Mucosa of rectum (tissue), 2 donors: ENCODE data around the gene CLDN3.
"Not testable (repeated sequence)": the region's sequence is repeated elsewhere in the genome, so short reads cannot be mapped to it uniquely, and the experiment has no call there.

Experiments used
- H3K27ac ChIP-seq, 2 donors: one replicate each; pipeline ENCODE4 v1.7.0; 2013; ENCODE audit warnings: inconsistent platforms in 2 of 2, low read depth in 2 of 2, low read length in 2 of 2
- H3K27me3 ChIP-seq, 2 donors: one replicate each; pipeline ENCODE4 v1.7.0; 2013; ENCODE audit warnings: low read length in 2 of 2; ENCODE audit not compliant: control insufficient read depth in 2 of 2, insufficient read depth in 2 of 2
- H3K36me3 ChIP-seq, 2 donors: one replicate each; pipeline ENCODE4 v1.7.0; 2013; ENCODE audit warnings: low read length in 2 of 2; ENCODE audit not compliant: control insufficient read depth in 2 of 2, insufficient read depth in 2 of 2
- H3K4me1 ChIP-seq, 2 donors: one replicate each; pipeline ENCODE4 v1.7.0; 2013; ENCODE audit warnings: low read length in 2 of 2, mild to moderate bottlenecking in 1 of 2; ENCODE audit not compliant: control insufficient read depth in 2 of 2, insufficient read depth in 2 of 2
- H3K4me3 ChIP-seq, 2 donors: one replicate each; pipeline ENCODE4 v1.7.0; 2013; ENCODE audit warnings: low read length in 2 of 2
- H3K9ac ChIP-seq, 2 donors: one replicate each; pipeline ENCODE4 v1.7.0; 2013; ENCODE audit warnings: low read length in 2 of 2, low read depth in 1 of 2, mild to moderate bottlenecking in 1 of 2
- H3K9me3 ChIP-seq, 2 donors: one replicate each; pipeline ENCODE4 v1.7.0; 2013; ENCODE audit warnings: low read length in 2 of 2; ENCODE audit not compliant: control insufficient read depth in 2 of 2
- donor health status: healthy.
- donor health status: Normal muscosa, but diverticular disease.

Gene CLDN3

GRCh38 chr7:73799282-73800141 lies 29.4 kb upstream of the CLDN3 start:
- Histone ChIP-seq H3K4me1 (peaks cover 9 to 23% of the 10 kb centered on the region in 2 donors), H3K9ac (no peak overlapping the region), H3K9me3 (no peaks in the 10 kb centered on the region), H3K27me3 (no peaks in the 10 kb centered on the region), H3K27ac (peak overlapping the region; percentile 32 to 44), H3K36me3 (no peaks in the 10 kb centered on the region), H3K4me3 (no peak overlapping the region)

GRCh38 chr7:73797176-73797575 lies 27.1 kb upstream of the CLDN3 start:
- H3K4me3 ChIP-seq, H3K9ac ChIP-seq, H3K9me3 ChIP-seq, H3K27ac ChIP-seq, H3K27me3 ChIP-seq, H3K36me3 ChIP-seq: not testable (repeated sequence)
- peaks cover 24 to 44% of the 10 kb centered on the region in 2 donors for H3K4me1 ChIP-seq

DNA sequence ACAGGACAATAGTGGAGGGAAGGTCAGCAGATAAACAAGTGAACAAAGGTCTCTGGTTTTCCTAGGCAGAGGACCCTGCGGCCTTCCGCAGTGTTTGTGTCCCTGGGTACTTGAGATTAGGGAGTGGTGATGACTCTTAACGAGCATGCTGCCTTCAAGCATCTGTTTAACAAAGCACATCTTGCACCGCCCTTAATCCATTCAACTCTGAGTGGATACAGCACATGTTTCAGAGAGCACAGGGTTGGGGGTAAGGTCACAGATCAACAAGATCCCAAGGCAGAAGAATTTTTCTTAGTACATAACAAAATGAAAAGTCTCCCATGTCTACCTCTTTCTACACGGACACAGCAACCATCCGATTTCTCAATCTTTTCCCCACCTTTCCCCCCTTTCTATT lies 26.6 kb upstream of the CLDN3 start:
- H3K9ac ChIP-seq, H3K27me3 ChIP-seq: not testable (repeated sequence)

GRCh38 chr7:73795188-73795587 lies 25.1 kb upstream of the CLDN3 start:
- H3K36me3 ChIP-seq, H3K9ac ChIP-seq, H3K9me3 ChIP-seq, H3K27me3 ChIP-seq, H3K4me3 ChIP-seq: not testable (repeated sequence)
- Histone ChIP-seq H3K27ac (peak overlapping the region; percentile 92 to 97), H3K4me1 (peaks cover 15 to 39% of the 10 kb centered on the region in 2 donors)

More for the DNA sequence above, 26.6 kb upstream of the CLDN3 start:
- H3K4me1 ChIP-seq = peaks cover 24 to 45% of the 10 kb centered on the region in 2 donors
- not testable (repeated sequence) for H3K36me3 ChIP-seq, H3K4me3 ChIP-seq, H3K27ac ChIP-seq, H3K9me3 ChIP-seq

DNA sequence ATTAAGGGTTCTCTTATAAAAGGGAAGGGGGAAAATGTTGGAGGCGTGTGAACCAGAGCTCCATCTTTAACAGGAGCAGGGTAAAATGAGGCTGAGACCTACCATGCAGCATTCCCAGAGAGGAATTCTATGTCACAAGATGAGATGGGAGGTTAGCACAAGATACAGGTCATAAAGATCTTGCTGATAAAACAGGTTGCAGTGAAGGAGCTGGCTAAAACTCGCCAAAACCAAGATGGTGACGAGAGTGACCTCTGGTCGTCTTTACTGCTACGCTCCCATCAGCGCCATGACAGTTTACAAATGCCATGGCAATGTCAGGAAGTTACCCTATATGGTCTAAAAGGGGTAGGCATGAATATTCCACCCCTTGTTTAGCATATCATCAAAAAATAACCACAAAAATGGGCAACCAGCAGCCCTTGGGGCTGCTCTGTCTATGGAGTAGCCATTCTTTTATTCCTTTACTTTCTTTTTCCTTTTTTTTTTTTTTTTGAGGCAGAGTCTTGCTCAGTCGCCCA lies 21.2 kb upstream of the CLDN3 start:
- not testable (repeated sequence) for H3K36me3 ChIP-seq, H3K4me3 ChIP-seq, H3K9ac ChIP-seq, H3K27me3 ChIP-seq, H3K9me3 ChIP-seq, H3K27ac ChIP-seq
- H3K4me1 ChIP-seq = peaks cover 15 to 39% of the 10 kb centered on the region in 2 donors

DNA sequence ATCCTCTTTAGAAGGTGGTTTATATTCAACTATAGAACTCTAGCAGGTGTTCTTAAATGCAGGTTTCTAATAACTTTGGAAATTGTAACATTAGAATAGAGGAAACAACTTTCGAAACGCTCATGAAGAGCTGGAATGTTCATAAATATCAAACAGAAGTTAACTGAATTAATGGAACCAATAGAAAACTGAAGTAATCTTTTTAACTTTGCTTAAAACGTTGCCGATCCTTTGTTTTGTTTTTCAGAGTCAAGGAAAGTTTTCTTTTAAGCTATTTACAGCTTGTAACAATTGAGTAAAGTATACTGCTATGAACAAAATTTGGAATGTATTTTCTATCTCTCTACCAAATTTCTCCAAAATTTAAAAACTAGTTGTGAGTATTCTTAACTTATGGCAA lies 19.0 kb upstream of the CLDN3 start:
- no peaks in the 10 kb centered on the region for H3K36me3 ChIP-seq
- H3K9me3 ChIP-seq = no peaks in the 10 kb centered on the region
- peaks cover 11 to 34% of the 10 kb centered on the region in 2 donors for H3K4me1 ChIP-seq
- H3K9ac ChIP-seq = no peak overlapping the region
- no peak overlapping the region for H3K4me3 ChIP-seq
- H3K27me3 ChIP-seq = no peaks in the 10 kb centered on the region
- no peak overlapping the region for H3K27ac ChIP-seq

DNA sequence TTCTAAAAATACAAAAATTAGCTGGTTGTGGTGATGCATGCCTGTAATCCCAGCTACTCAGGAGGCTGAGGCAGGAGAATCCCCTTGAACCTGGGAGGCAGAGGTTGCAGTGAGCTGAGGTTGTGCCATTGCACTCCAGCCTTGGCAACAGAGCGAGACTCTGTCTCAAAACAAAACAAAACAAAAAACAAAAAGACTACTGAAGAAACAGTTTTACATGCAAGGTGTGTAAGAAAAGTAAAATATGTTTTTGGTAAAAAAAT lies 17.6 kb upstream of the CLDN3 start:
- not testable (repeated sequence) for H3K9me3 ChIP-seq, H3K4me3 ChIP-seq, H3K27me3 ChIP-seq, H3K36me3 ChIP-seq
- peaks cover 5 to 20% of the 10 kb centered on the region in 2 donors for H3K4me1 ChIP-seq
- peak overlapping the region; percentile 85 to 86 for H3K27ac ChIP-seq
- peak overlapping the region; percentile 24 to 48 for H3K9ac ChIP-seq

- Histone ChIP-seq H3K4me3 (no peak overlapping the region), H3K4me1 (peaks cover 0 to 11% of the 10 kb centered on the region in 2 donors), H3K9ac (no peak overlapping the region), H3K9me3 (no peaks in the 10 kb centered on the region), H3K27ac (no peak overlapping the region), H3K36me3 (no peaks in the 10 kb centered on the region), H3K27me3 (no peaks in the 10 kb centered on the region)
These were observed 16.5 kb upstream of the CLDN3 start for GRCh38 chr7:73786588-73786987.

DNA sequence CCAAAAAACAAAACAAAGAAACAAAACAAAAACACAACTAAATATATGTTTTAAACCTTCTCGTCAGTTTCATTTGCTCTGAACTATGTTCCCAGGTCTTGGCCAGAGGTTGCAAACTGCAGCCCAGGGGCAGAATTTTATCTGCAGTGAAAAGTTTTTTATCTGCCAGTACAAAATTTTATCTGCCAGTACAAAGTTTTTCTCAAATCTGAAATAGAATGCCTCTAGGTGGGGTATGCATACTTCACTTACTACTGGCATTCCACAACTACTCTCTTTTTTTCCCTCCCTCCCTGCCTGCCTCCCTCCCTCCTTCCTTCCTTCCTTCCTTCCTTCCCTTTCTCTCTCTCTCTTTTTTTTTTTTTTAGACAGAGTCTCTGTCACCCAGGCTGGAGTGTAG lies 9.4 kb upstream of the CLDN3 start:
- H3K4me1 ChIP-seq = peaks cover 2 to 6% of the 10 kb centered on the region in 2 donors
- H3K36me3 ChIP-seq = no peaks in the 10 kb centered on the region
- no peaks in the 10 kb centered on the region for H3K9me3 ChIP-seq
- no peak overlapping the region for H3K4me3 ChIP-seq
- H3K9ac ChIP-seq = no peak overlapping the region
- no peaks in the 10 kb centered on the region for H3K27me3 ChIP-seq
- no peak overlapping the region for H3K27ac ChIP-seq

- Histone ChIP-seq H3K4me3 (no peak overlapping the region), H3K4me1 (peaks cover 6 to 8% of the 10 kb centered on the region in 2 donors), H3K27ac (no peak overlapping the region), H3K9me3 (no peaks in the 10 kb centered on the region), H3K36me3 (no peaks in the 10 kb centered on the region), H3K27me3 (no peaks in the 10 kb centered on the region), H3K9ac (no peak overlapping the region)
These were observed 8.8 kb upstream of the CLDN3 start for GRCh38 chr7:73778801-73779389.
